Islet of Langerhans (tissue), 1 donor: ENCODE data around the gene CYB5RL.

Experiments
- FAIRE-seq: peaks from one replicate; lab custom pipeline; 2011; peaks lifted over from hg19 to GRCh38; lab: Jason Lieb, UNC

The CYB5RL gene

GRCh38 chr1:54158071-54158470 lies 41.8 kb downstream of the CYB5RL start:
- FAIRE-seq: no peak

DNA sequence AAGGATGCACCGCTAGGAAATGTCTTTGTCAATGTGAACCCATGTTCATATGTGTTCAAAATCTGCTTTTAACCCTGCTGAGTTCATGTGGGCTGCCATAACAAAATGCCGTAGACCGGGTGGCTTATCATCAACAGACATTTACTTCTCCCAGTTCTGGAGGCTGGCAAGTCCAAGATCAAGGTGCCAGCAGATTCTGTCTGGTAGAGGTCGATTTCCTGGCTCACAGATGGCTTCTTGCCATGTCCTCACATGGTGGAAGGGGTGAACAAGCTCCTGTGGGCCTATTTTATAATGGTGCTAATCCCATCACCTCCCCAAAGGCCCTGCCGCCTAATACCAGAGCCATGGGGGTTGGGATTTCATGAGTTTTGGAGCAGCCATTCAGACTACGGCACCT lies 42.4 kb downstream of the CYB5RL start:
- FAIRE-seq: no peak

DNA sequence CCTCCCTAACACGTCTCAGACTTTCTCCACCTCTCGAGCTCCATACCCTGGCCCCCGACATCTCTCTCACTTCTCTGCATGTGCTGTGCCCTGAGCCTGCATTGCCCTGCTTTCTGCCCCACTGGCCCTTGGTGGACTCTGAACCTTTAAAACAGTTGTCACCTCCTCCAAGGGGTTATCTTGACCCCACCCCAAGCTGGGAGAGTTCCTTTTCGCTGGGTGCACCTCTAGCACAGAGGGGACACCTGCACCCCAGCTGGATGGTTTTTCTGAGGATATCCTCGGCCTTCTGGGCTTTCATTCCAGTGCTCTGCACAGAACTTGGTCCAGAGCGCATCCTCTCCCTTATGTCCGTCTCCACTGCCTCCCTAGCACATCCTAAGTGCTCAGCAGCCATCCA lies 42.8 kb downstream of the CYB5RL start:
- FAIRE-seq: no peak

DNA sequence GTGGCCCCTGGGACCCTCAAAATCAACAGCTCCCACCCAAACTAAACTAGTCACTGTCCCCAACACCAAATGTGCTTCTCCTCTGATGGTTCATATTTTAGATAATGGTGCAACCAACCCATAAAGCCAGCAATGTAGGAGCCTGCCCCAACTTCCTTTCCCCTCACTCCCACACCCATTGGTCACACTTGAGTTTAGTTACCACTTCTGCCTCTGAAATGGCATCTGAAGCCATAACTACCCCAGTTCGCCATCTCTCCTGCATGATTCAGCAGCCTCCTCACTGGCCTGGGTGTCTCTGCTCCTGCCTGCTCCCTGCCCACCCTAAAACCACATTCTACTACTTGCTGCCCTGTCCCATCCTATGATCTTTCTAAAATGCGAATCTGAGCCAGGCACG lies 43.6 kb downstream of the CYB5RL start:
- FAIRE-seq: no peak

GRCh38 chr1:54153535-54154439 lies 46.0 kb downstream of the CYB5RL start:
- no peak for FAIRE-seq

- FAIRE-seq: no peak
Observed at GRCh38 chr1:54152696-54153095, 47.1 kb downstream of the CYB5RL start, which contains the start of gene CDCP2. TSS of gene CDCP2 (minus strand) at chr1:54153000. CDS start at chr1:54152922, 78 bp downstream.

DNA sequence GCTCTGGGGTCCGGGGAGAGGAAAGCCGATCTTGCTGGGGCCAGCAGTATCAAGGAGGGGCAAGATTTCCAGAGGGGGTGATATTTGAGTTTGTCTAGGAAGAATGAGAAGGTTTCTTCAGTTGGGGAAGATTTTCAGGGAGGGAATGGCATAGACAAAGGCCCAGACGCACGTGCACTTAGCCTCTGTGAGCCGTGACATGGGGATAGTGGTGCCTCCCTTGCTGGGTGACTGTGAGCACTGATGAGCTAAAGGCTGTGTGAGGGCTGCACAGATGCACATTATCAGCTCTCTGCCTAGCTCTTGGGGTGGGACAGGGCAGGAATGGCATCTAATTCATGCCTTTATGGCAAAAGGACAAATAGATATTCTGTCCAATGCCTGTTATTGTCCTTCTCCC lies 48.8 kb downstream of the CYB5RL start:
- no peak for FAIRE-seq
